ENCODE results near the gene TXNRD1.
"Not testable (repeated sequence)": the region's sequence is repeated elsewhere in the genome, so short reads cannot be mapped to it uniquely, and the experiment has no call there.

Gene TXNRD1

GRCh38 chr12:104215638-104216297 is at the start of gene TXNRD1:
TXNRD1 (plus strand) TSS chr12:104215779; CDS start chr12:104215803, 24 bp downstream.
- peak; percentile 79 for DNase-seq

DNA sequence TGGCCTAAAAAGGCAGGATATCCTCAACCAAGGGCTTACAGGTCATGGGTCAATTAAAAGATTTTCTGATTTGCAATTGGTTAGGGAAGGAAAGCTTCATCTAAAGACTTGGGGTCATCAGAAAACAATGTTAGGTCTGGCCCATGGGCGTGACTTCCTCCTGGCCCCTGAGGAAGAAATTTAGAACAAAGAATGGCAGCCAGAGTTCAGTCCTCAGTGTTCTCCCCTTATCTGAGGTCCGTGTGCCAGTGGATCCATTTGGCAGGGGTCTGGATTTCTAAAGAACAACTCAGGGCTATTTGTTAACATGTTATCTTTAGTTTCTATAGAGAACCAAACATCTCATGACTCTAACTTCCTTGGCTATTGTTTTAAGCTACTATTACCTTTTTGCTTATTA is 49.8 kb upstream of the TXNRD1 start:
- DNase-seq: no peak

- no peak for DNase-seq
Measured at GRCh38 chr12:104166465-104166864, 49.1 kb upstream of the TXNRD1 start.

- DNase-seq: no peak
Measured at GRCh38 chr12:104167519-104168458, 47.8 kb upstream of the TXNRD1 start.

- DNase-seq: no peak
Measured at GRCh38 chr12:104168596-104168995, 47.0 kb upstream of the TXNRD1 start.

DNA sequence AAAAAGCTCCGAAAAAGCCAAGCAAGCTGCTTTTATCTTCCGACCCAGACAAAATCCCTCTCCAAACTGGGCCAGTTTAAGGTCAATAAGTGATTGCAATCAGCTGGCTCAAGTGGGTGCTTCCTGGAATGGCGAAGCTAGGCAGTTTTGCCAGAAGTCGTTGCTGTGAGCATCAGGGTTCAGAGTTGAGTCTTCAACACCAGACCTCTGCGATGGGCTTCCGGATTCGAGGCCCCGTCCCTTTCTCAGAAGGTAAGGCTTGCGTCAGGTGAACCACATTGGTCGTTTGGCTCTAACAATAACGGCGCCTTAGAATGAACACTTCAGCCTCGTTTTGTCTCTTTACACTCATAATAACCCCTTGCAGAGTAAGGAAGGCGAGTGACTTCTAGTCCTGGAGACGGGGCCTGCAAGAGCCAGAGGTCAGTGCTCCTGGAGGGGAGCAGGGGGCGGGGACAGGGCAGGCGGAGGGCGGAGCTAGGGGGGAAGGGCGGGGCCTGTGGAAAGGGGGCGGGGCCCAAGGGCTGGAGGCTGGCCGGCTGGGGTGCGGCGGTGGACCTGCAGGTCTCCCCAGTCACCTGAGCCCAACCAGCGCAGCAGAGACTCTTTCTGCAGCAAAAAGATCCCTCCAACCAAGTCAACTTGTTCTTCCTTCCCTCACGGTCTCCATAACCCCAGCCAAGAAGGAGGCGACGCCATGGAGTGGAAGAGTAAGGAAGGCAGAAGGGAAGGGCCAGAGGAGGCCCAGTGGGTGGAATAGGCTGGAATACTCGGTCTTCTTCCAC is 43.6 kb upstream of the TXNRD1 start:
- no peak for DNase-seq

DNA sequence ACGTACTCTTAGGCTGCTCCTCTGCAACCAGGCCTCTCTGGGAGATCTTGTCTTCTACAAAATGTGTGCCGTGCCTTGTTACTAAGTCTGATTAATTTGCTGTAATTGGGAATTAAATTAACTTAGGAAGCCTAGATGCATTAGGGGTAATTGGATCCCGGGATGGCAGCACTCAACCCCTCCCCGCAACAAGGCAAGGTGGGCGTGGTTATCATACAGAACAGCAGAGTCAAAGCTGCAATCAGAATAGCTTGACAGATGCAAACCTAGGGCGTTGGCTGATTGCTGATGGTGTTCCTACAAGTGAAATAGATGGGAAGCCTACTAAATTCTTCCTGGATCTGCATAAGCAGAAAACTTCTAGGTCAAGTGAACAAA is 43.0 kb upstream of the TXNRD1 start:
- no peak for DNase-seq

- not testable (repeated sequence) for DNase-seq
Measured at GRCh38 chr12:104173804-104174203, 41.8 kb upstream of the TXNRD1 start.

DNA sequence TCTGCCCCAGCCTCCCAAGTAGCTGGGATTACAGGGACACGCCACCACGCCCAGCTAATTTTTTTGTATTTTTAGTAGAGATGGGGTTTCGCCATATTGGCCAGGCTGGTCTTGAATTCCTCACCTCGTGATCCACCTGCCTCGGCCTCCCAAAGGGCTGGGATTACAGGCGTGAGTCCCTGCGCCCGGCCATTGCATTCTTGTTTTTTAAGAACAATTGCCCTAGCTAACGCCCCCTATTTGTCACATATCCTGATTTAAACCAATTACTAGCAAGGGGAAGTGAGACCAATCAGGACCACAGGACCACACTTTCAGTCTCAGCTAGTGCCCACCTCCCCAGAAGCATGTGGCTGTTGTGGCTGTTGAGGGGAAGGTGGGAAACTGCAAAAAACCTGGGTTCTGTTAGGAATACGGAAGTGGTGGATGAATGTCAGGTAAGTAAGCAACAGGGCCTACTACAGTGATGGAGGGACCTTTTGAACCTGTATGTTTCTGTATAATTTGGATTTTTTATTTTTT is 39.8 kb upstream of the TXNRD1 start:
- DNase-seq: no peak

DNA sequence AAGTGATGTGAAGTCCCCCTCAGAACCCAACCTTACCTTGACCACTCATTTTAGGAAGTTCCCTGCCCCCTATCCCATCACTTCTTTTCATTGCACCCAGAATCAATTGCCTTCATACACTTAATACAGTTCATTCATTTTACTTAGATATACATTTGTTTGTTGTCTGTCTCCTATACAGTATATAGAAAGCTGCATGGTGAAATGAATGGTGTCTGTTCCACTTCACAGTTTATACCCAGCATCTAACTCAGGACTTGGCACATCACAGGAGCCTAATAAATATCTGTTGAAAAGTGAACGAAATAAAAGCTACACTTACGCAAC is 38.3 kb upstream of the TXNRD1 start:
- no peak for DNase-seq

DNA sequence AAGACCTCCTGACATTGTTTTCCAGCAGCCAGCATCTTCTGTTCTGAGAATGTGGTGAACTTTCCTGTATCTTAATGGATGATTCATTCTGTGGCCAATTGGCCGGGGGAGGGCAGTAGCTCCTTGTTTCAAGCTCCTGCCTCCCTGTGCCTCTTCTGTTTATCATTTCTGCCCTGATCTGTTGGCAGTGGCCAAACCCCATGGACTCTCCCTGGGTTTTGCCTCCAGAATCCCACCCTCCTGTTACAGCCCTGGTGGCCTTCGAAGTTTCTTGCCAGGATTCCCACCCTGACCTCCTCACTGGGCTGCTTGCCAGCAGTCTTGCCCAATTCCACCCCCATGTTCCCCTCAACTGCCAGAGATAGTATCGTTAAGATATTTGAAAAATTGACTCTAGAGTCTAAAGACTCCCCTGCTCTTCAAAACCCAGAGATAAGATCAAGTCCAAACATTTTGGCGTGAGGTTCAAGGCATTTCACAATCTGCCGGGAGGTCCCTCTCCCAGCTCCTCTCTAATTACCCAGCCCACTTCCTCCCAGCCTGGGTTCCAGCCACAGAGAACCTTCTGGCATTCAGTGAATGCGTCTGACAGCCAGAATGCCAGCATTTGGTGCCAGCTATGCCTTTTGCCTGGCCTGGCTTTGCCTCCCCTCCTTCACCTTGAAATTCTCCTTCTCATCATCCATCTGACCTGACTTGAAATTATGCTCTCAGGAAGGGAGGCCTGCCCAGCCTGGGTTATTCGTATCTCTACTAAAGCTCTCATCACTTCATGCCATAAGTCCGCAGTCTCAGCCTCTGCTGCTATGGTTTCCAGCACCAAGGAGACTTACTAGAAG is 37.7 kb upstream of the TXNRD1 start:
- DNase-seq: no peak

GRCh38 chr12:104180374-104180773 is 35.2 kb upstream of the TXNRD1 start:
- no peak for DNase-seq

- DNase-seq: no peak
Measured at GRCh38 chr12:104181313-104181712, 34.3 kb upstream of the TXNRD1 start.

GRCh38 chr12:104182144-104182543 is 33.4 kb upstream of the TXNRD1 start:
- no peak for DNase-seq

GRCh38 chr12:104182621-104183378 is 32.8 kb upstream of the TXNRD1 start:
- no peak for DNase-seq

GRCh38 chr12:104183443-104183842 is 32.1 kb upstream of the TXNRD1 start:
- no peak for DNase-seq

GRCh38 chr12:104187446-104188155 is 28.0 kb upstream of the TXNRD1 start:
- DNase-seq: no peak

DNA sequence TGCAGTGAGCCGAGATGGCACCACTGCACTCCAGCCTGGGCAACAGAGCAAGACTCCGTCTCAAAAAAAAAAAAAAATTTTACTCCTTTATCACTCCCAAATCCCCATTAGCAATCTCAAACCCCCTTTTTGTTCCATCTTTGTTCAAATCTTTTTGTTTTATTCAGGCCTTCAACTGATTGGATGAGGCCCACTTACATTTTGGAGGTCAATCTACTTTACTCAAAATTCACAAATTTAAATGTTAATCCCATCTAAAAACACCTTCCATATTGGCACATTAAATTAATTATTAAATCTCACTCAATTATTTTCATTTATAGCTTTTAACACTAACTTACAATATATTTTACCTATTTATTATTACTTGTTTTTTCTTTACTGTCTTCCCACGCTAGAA is 27.0 kb upstream of the TXNRD1 start:
- DNase-seq: no peak

GRCh38 chr12:104189915-104190555 is 25.5 kb upstream of the TXNRD1 start:
- no peak for DNase-seq

DNA sequence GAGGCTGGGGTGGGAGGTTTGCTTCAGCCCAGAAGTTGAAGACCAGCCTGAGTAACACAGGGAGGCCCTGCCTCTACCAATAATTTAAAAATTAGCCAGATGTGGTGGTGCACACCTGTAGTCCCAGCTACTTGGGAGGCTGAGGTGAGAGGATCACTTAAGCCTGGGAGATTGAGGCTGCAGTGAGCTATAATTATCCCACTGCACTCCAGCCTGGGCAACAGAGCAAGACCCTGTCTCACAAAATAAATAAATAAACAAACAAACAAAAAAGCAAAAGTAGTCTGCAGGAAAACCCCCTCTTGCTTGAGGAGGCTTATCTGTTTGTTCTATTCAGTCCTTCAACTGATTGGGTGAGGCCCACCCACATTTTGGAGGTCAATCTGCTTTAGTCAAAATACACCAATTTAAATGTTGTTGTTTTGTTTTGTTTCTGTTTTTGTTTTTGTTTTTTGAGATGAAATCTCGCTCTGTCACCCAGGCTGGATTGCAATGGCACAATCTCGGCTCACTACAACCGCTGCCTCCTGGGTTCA is 24.9 kb upstream of the TXNRD1 start:
- DNase-seq: no peak

Measured in stimulated activated naive CD4-positive, alpha-beta T cell treated with Interleukin-2 at 50 U/mL for 16 hours (primary cell).